Gastroesophageal sphincter (tissue), 4 donors: ENCODE results near the gene ATP5MK. TPM values are rescaled to one million over a fixed set of nuclear protein-coding genes. Genes with fewer than 3 reads are reported as not detected.
"Not testable (repeated sequence)": the region's sequence is repeated elsewhere in the genome, so short reads cannot be mapped to it uniquely, and the experiment has no call there.

Experiments
- ATAC-seq: fragments of 150-250 bp; one replicate; pipeline ENCODE4 v1.9.1; 2016; ENCODE audit warnings: mild to moderate bottlenecking, moderate library complexity
- H3K27ac ChIP-seq, 4 donors: fragments of 200-600 bp; sonication (generic) in 3 of 4; 1 replicate in 3 of 4; 2 replicates in 1 of 4; pipeline ENCODE4 v1.5.1; 2016 to 2019
- H3K27me3 ChIP-seq: fragments of 200-600 bp; sonication (generic); one replicate; pipeline ENCODE4 v1.5.1; 2019
- H3K36me3 ChIP-seq, 2 donors: fragments of 200-600 bp; sonication (generic); one replicate each; pipeline ENCODE4 v1.5.1; 2019; ENCODE audit warnings: control low read depth in 1 of 2
- H3K4me1 ChIP-seq, 3 donors: fragments of 200-600 bp; sonication (generic); 1 replicate in 2 of 3; 2 replicates in 1 of 3; pipeline ENCODE4 v1.5.1; 2016 to 2019; ENCODE audit warnings: control low read depth in 2 of 3
- H3K4me3 ChIP-seq, 2 donors: fragments of 200-600 bp; sonication (generic); one replicate each; pipeline ENCODE4 v1.5.1; 2019; ENCODE audit warnings: mild to moderate bottlenecking in 1 of 2, moderate library complexity in 1 of 2
- H3K9me3 ChIP-seq, 3 donors: fragments of 200-600 bp; sonication (generic); one replicate each; pipeline ENCODE4 v1.5.1; 2017 to 2019; ENCODE audit warnings: control low read depth in 2 of 3
- EP300 ChIP-seq: sonication (generic); formaldehyde crosslinking; IDR thresholded peaks from one replicate; pipeline ENCODE4 v1.6.1; 2017; ENCODE audit warnings: antibody characterized with exemption, mild to moderate bottlenecking
- POLR2A ChIP-seq, 2 donors: fragments of 450-650 bp; IDR thresholded peaks; one replicate each; pipeline ENCODE4 v1.6.1; 2017; ENCODE audit warnings: antibody characterized with exemption in 2 of 2, mild to moderate bottlenecking in 2 of 2, moderate library complexity in 1 of 2
- POLR2AphosphoS5 ChIP-seq: sonication (generic); formaldehyde crosslinking; IDR thresholded peaks from one replicate; pipeline ENCODE4 v1.6.1; 2017; ENCODE audit warnings: antibody characterized with exemption
- WGBS, 2 donors: methylation state at CpG; one replicate each; pipeline ENCODE4 v1.1.5; 2018; ENCODE audit warnings: low coverage in 1 of 2; 5-methylcytosine and 5-hydroxymethylcytosine counted together
- total RNA-seq, 4 donors: library from RNA; depleted of rRNA; stranded (reverse); fragments of >200 nt; gene quantifications; one replicate each; pipeline ENCODE4 v1.1.0, GENCODE V29; 2016
- TF ChIP-seq, protein P1 (sequence below), 4 experiments: fragments of 200-600 bp in 2 of 4; fragments of 450-650 bp in 2 of 4; sonication (generic) in 1 of 4; IDR thresholded peaks; one replicate each; pipeline ENCODE4 v1.5.1; 2017 to 2019; ENCODE audit warnings: antibody characterized with exemption in 4 of 4, mild to moderate bottlenecking in 2 of 4, moderate library complexity in 2 of 4

The ATP5MK gene
- total RNA-seq, 4 donors from 2014 or later, result 321 to 561 (median 470) TPM

DNA sequence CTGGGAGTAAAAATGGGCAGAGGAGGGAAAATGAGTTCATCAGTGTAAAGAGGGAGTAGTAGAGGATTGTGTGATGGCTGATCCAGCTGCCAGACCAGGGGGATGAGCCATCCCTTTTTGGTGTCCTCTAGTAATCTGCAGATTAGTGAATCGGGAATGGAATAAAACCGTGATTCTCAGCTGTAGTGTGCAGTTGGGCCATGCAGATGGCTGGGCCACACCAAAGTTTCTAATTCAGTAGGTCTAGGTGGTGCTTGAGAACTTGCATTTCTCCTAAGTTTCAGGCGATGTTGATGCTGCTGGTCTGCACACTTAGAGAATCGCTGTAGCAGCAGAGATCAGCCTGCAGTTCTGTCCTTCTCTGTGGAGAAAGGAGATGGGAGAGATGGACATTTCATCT is 22.8 kb upstream of the ATP5MK start:
- peaks cover 0 to 100% of the 10 kb centered on the region in 2 donors for H3K36me3 ChIP-seq
- H3K27me3 ChIP-seq, result no peaks in the 10 kb centered on the region
- TF ChIP-seq POLR2AphosphoS5, result no peak
- TF ChIP-seq POLR2A (IDR thresholded peaks at IDR 0.05), result no peak
- TF ChIP-seq, protein P1, sequence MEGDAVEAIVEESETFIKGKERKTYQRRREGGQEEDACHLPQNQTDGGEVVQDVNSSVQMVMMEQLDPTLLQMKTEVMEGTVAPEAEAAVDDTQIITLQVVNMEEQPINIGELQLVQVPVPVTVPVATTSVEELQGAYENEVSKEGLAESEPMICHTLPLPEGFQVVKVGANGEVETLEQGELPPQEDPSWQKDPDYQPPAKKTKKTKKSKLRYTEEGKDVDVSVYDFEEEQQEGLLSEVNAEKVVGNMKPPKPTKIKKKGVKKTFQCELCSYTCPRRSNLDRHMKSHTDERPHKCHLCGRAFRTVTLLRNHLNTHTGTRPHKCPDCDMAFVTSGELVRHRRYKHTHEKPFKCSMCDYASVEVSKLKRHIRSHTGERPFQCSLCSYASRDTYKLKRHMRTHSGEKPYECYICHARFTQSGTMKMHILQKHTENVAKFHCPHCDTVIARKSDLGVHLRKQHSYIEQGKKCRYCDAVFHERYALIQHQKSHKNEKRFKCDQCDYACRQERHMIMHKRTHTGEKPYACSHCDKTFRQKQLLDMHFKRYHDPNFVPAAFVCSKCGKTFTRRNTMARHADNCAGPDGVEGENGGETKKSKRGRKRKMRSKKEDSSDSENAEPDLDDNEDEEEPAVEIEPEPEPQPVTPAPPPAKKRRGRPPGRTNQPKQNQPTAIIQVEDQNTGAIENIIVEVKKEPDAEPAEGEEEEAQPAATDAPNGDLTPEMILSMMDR (IDR thresholded peaks at IDR 0.05), result no peak
- no peak for TF ChIP-seq EP300
- no peak for ATAC-seq
- no peaks in the 10 kb centered on the region for H3K9me3 ChIP-seq
- no peaks in the 10 kb centered on the region for H3K4me1 ChIP-seq
- no peak overlapping the region for H3K27ac ChIP-seq
- H3K4me3 ChIP-seq, result no peak overlapping the region
- WGBS, 2 donors, result 87 to 89% methylated on average over 3 to 4 of the region's 4 CpGs

DNA sequence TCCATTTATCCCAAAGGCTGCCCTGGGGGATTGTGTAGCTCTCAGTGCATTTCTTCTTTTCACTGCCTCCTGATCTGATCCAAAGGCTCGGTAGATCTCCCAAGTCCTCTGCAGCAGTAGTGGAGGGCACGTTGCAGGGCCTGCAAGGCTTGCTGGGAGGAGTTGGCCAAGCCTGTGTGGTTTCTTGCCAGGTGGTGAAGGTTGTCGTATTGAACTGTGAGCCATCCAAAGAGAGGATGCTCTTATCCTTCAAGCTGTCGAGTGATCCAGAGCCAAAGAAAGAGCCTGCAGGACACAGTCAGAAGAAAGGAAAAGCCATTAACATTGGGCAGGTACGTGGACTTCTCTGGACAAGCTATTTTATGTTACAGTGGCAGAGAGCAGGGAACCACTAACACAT is 21.3 kb upstream of the ATP5MK start:
- no peak overlapping the region for H3K4me3 ChIP-seq
- peaks cover 0 to 100% of the 10 kb centered on the region in 2 donors for H3K36me3 ChIP-seq
- no peak overlapping the region for H3K27ac ChIP-seq
- no peaks in the 10 kb centered on the region for H3K4me1 ChIP-seq
- no peak for ATAC-seq
- TF ChIP-seq, protein P1 (IDR thresholded peaks at IDR 0.05), result no peak
- TF ChIP-seq EP300, result no peak
- TF ChIP-seq POLR2A (IDR thresholded peaks at IDR 0.05), result no peak
- no peak for TF ChIP-seq POLR2AphosphoS5
- H3K9me3 ChIP-seq, result no peaks in the 10 kb centered on the region
- H3K27me3 ChIP-seq, result no peaks in the 10 kb centered on the region
- WGBS, 2 donors, result 69 to 73% methylated on average over 3 to 5 of the region's 5 CpGs

DNA sequence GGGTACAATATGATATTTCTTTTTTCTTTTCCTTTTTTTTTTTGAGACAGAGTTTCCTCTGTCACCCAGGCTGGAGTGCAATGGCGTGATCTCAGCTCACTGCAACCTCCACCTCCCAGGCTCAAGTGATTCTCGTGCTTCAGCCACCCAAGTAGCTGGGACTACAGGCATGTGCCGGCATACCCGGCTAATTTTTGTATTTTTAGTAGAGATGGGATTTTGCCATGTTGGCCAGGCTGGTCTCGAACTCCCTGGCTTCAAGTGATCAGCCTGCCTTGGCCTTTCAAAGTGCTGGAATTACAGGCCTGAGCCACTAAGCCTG is 20.8 kb upstream of the ATP5MK start:
- H3K27me3 ChIP-seq, H3K4me1 ChIP-seq, H3K4me3 ChIP-seq, ATAC-seq, H3K9me3 ChIP-seq, H3K27ac ChIP-seq: not testable (repeated sequence)
- H3K36me3 ChIP-seq, result peaks cover 0 to 100% of the 10 kb centered on the region in 2 donors
- WGBS, 2 donors, result 74% methylated on average over 4 of the region's 5 CpGs; no CpG with 5 or more reads in 1 of the 2 donors

DNA sequence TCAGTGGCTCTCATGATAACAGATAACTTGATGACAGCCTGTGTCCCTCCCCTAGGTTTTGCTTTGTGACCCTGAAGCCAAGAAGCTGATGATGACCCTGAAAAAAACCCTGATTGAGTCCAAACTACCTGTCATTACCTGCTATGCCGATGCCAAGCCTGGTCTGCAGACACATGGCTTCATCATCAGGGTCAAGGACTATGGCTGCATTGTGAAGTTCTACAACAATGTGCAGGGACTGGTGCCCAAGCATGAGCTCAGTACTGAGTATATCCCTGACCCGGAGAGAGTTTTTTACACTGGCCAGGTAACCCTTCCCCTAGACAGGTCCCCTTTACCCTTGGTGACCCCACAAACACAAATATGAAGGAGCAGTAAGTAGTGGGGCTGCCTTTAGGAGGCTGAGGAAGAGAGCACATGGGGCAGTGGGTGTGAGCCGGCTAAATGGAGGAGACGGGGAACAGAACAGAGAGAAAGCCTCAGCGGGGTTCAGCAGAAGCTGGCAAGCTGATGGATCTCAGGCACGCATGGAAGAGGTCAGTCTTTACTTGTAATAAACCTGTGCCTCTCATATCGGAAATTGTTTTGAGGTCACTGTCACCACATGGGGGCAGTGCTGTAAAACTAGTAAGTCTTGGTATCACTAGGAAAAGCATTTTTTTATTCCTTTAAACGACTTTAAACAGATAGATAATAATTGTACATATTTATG is 20.3 kb upstream of the ATP5MK start:
- WGBS, 2 donors, result 13% methylated on average over 4 to 5 of the region's 8 CpGs
- no peak overlapping the region for H3K27ac ChIP-seq
- no peaks in the 10 kb centered on the region for H3K4me1 ChIP-seq
- no peak for ATAC-seq
- H3K9me3 ChIP-seq, result no peaks in the 10 kb centered on the region
- TF ChIP-seq POLR2AphosphoS5 (no peak), EP300 (no peak), POLR2A (IDR thresholded peaks at IDR 0.05) (no peak)
- TF ChIP-seq, protein P1 (IDR thresholded peaks at IDR 0.05), result peak; percentile 57 to 68 (median 66)
- H3K4me3 ChIP-seq, result no peak overlapping the region
- no peaks in the 10 kb centered on the region for H3K27me3 ChIP-seq
- H3K36me3 ChIP-seq, result peaks cover 0 to 100% of the 10 kb centered on the region in 2 donors

DNA sequence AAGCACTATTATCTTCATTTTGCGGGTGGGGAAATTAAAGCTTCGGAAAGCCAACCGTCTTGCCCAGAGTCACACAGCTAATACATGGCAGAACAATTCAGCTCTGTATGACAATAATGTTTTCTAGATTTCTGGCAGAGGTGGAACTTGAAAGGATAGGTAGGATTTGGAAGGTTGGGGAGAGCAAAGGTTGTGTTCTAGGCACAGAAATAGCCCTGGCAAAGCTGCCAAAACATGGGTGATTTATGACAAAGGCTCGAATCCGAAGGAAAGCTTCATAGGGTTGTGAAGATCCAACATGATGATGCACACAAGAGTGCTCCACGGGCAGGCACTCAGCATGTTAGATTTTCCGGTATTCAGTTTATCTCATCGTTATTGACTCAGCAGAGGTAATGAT is 19.3 kb upstream of the ATP5MK start:
- ATAC-seq, result no peak
- 70 to 73% methylated on average over 7 to 8 of the region's 8 CpGs for WGBS, 2 donors
- no peaks in the 10 kb centered on the region for H3K4me1 ChIP-seq
- no peaks in the 10 kb centered on the region for H3K9me3 ChIP-seq
- no peaks in the 10 kb centered on the region for H3K27me3 ChIP-seq
- no peak overlapping the region for H3K4me3 ChIP-seq
- H3K36me3 ChIP-seq, result peaks cover 0 to 100% of the 10 kb centered on the region in 2 donors
- no peak overlapping the region for H3K27ac ChIP-seq
- no peak for TF ChIP-seq POLR2A (IDR thresholded peaks at IDR 0.05)
- no peak for TF ChIP-seq POLR2AphosphoS5
- TF ChIP-seq EP300, result no peak
- TF ChIP-seq, protein P1 (IDR thresholded peaks at IDR 0.05), result no peak
